LNCaP clone FGC (cell line): ENCODE results near the gene TGFB3.
A peak's percentile ranks its signal among the peaks of the same experiment; 100 is the strongest.

Experiments used
- DNase-seq: peaks from one replicate; pipeline ENCODE4 v3.0.0-alpha.2; 2011; ENCODE audit warnings: low read depth
- H3K4me3 ChIP-seq: 2 replicates; pipeline ENCODE4 v1.5.1; 2011; ENCODE audit warnings: mild to moderate bottlenecking, low read depth, low read length, control low read depth
- CTCF ChIP-seq: IDR thresholded peaks from 2 replicates; pipeline ENCODE4 v1.5.1; 2012; ENCODE audit warnings: mild to moderate bottlenecking; ENCODE audit not compliant: control insufficient read depth, insufficient read depth; ENCODE audit errors: extremely low read depth

The TGFB3 gene

GRCh38 chr14:75976826-75977581 lies 4.8 kb downstream of the TGFB3 start:
- no peak overlapping the region for H3K4me3 ChIP-seq
- DNase-seq, result no peak
- TF ChIP-seq CTCF, result peak; percentile 23

GRCh38 chr14:75972801-75973421 lies 8.9 kb downstream of the TGFB3 start:
- no peak for DNase-seq
- no peak for TF ChIP-seq CTCF
- no peak overlapping the region for H3K4me3 ChIP-seq

- H3K4me3 ChIP-seq, result no peak overlapping the region
- DNase-seq, result no peak
- TF ChIP-seq CTCF, result no peak
Measured at GRCh38 chr14:75971509-75971908, 10.3 kb downstream of the TGFB3 start.

- no peak for TF ChIP-seq CTCF
- H3K4me3 ChIP-seq, result no peak overlapping the region
- DNase-seq, result no peak
Measured at GRCh38 chr14:75970989-75971388, 10.8 kb downstream of the TGFB3 start.

GRCh38 chr14:75969891-75970290 lies 11.9 kb downstream of the TGFB3 start:
- no peak for DNase-seq
- H3K4me3 ChIP-seq, result no peak overlapping the region
- no peak for TF ChIP-seq CTCF

- no peak for DNase-seq
- no peak overlapping the region for H3K4me3 ChIP-seq
- no peak for TF ChIP-seq CTCF
Measured at GRCh38 chr14:75969126-75969525, 12.7 kb downstream of the TGFB3 start.

GRCh38 chr14:75968456-75968855 lies 13.3 kb downstream of the TGFB3 start:
- no peak overlapping the region for H3K4me3 ChIP-seq
- no peak for DNase-seq
- no peak for TF ChIP-seq CTCF
